B cell (primary cell): ENCODE results near the gene ATAD5. TPM values are rescaled to one million over a fixed set of nuclear protein-coding genes. Genes with fewer than 3 reads are reported as not detected.
A peak's percentile ranks its signal among the peaks of the same experiment; 100 is the strongest.

Source experiments
- ATAC-seq: fragments of 200-7000 bp; cut with Tn5 transposase; one replicate; pipeline ENCODE4 v1.10.0; 2021; ENCODE audit warnings: low read depth, mild to moderate bottlenecking, moderate number of reproducible peaks, moderate library complexity
- CTCF ChIA-PET: fragments of 350-600 bp; sonication (Branson Sonifier 250); formaldehyde crosslinking; loops from one replicate; lab custom pipeline; 2021; ENCODE audit warnings: antibody characterized with exemption, inconsistent platforms; lab: Charles Lee
- POLR2A ChIA-PET: fragments of 350-600 bp; sonication (Branson Sonifier 250); formaldehyde crosslinking; loops from one replicate; lab custom pipeline; 2021; ENCODE audit warnings: antibody characterized with exemption; lab: Charles Lee
- DNase-seq: peaks from one replicate; pipeline ENCODE4 v3.0.0; 2013
- H2AFZ ChIP-seq: 2 replicates; pipeline ENCODE4 v1.6.1; 2012; ENCODE audit warnings: mild to moderate bottlenecking, low read depth, low read length; ENCODE audit not compliant: insufficient read depth, poor library complexity, severe bottlenecking
- H3K27ac ChIP-seq, 2 donors: 1 replicate in 1 of 2; 2 replicates in 1 of 2; pipeline ENCODE4 v1.5.1; 2012 to 2013; ENCODE audit warnings: low read length in 2 of 2, mild to moderate bottlenecking in 2 of 2, moderate library complexity in 1 of 2
- H3K27me3 ChIP-seq, 4 experiments: fragments of 200-600 bp in 1 of 4; sonication (generic) in 1 of 4; replicated peaks in 1 of 4; 1 replicate in 2 of 4; 2 replicates in 2 of 4; pipeline versions ENCODE4 v1.6.1 to v1.7.0; 2013 to 2016; ENCODE audit warnings: low read length in 3 of 4, mild to moderate bottlenecking in 2 of 4, mixed read lengths in 1 of 4, moderate library complexity in 1 of 4; ENCODE audit not compliant: insufficient read depth in 4 of 4, control insufficient read depth in 3 of 4; ENCODE audit errors: control extremely low read depth in 1 of 4
- H3K36me3 ChIP-seq, 2 experiments: replicated peaks in 1 of 2; 1 replicate in 1 of 2; 2 replicates in 1 of 2; pipeline versions ENCODE4 v1.6.1 to v1.7.1; 2013; ENCODE audit warnings: low read length in 1 of 2; ENCODE audit not compliant: insufficient read depth in 2 of 2, control insufficient read depth in 1 of 2; ENCODE audit errors: control extremely low read depth in 1 of 2, extremely low read depth in 1 of 2
- H3K4me1 ChIP-seq, 2 donors: fragments of 200-600 bp in 1 of 2; sonication (generic) in 1 of 2; 1 replicate in 1 of 2; 2 replicates in 1 of 2; pipeline versions ENCODE4 v1.5.1 to v1.6.1; 2013 to 2017; ENCODE audit warnings: low read length in 2 of 2; ENCODE audit not compliant: control insufficient read depth in 2 of 2, insufficient read depth in 2 of 2
- H3K4me2 ChIP-seq: replicated peaks from 2 replicates; pipeline ENCODE3; 2012; ENCODE audit warnings: mild to moderate bottlenecking, low read depth, low read length; ENCODE audit not compliant: poor library complexity, severe bottlenecking
- H3K4me3 ChIP-seq, 5 experiments: fragments of 200-600 bp in 1 of 5; sonication (generic) in 1 of 5; 1 replicate in 3 of 5; 2 replicates in 2 of 5; pipeline versions ENCODE4 v1.5.1 to v1.7.0; 2011 to 2016; ENCODE audit warnings: low read length in 4 of 5, mild to moderate bottlenecking in 4 of 5, low read depth in 2 of 5, control low read depth in 1 of 5, moderate library complexity in 1 of 5; ENCODE audit not compliant: insufficient read depth in 1 of 5; ENCODE audit errors: control extremely low read depth in 1 of 5, extremely low read depth in 1 of 5
- H3K79me2 ChIP-seq: fragments of 200-600 bp; sonication (generic); one replicate; pipeline ENCODE4 v1.6.0; 2016; ENCODE audit warnings: low read length; ENCODE audit not compliant: control insufficient read depth, insufficient read depth
- H3K9ac ChIP-seq: fragments of 200-600 bp; sonication (generic); 2 replicates; pipeline ENCODE4 v1.6.1; 2017; ENCODE audit warnings: mild to moderate bottlenecking, low read length, moderate library complexity
- H3K9me3 ChIP-seq, 3 donors: one replicate each; pipeline versions ENCODE4 v1.6.1 to v1.7.1; 2013; ENCODE audit warnings: low read length in 2 of 3; ENCODE audit not compliant: control insufficient read depth in 2 of 3, insufficient read depth in 1 of 3; ENCODE audit errors: control extremely low read depth in 1 of 3
- H4K20me1 ChIP-seq: 2 replicates; pipeline ENCODE4 v1.6.0; 2012; ENCODE audit warnings: mild to moderate bottlenecking, low read length; ENCODE audit not compliant: insufficient read depth, control insufficient read depth, poor library complexity, severe bottlenecking
- H3K27ac Mint-ChIP-seq: one replicate; pipeline ENCODE4 v1.8.0; 2021; ENCODE audit warnings: mixed read lengths
- H3K27me3 Mint-ChIP-seq: one replicate; pipeline ENCODE4 v1.8.0; 2021; ENCODE audit warnings: mixed read lengths
- H3K4me1 Mint-ChIP-seq: one replicate; pipeline ENCODE4 v1.8.0; 2021; ENCODE audit warnings: mixed read lengths
- H3K4me3 Mint-ChIP-seq: one replicate; pipeline ENCODE4 v1.8.0; 2021; ENCODE audit warnings: mixed read lengths
- H3K9me3 Mint-ChIP-seq: one replicate; pipeline ENCODE4 v1.8.0; 2022; ENCODE audit warnings: mixed read lengths; ENCODE audit not compliant: insufficient read depth
- EZH2 ChIP-seq: IDR thresholded peaks from 2 replicates; pipeline ENCODE4 v1.6.1; 2012; ENCODE audit warnings: borderline replicate concordance, low read depth, mild to moderate bottlenecking, moderate library complexity, low read length; ENCODE audit not compliant: insufficient read depth, poor library complexity, severe bottlenecking
- WGBS: methylation state at CpG from one replicate; pipeline ENCODE4 v1.1.5; 2013; ENCODE audit warnings: missing lambda C conversion rate; ENCODE audit not compliant: insufficient coverage; 5-methylcytosine and 5-hydroxymethylcytosine counted together
- intact Hi-C: fragments of 100-400 bp; cut with micrococcal nuclease; formaldehyde crosslinking; loops from one replicate; pipeline ENCODE4 v1.10.0; 2022
- polyA plus RNA-seq: library from polyadenylated mRNA; depleted of rRNA; stranded (reverse); fragments of >200 nt; gene quantifications from 2 replicates; pipeline ENCODE4 v1.2.3, GENCODE V29; 2012
- total RNA-seq, 2 donors: library from RNA; stranded (reverse); fragments of 120-200 nt in 1 of 2; gene quantifications; 1 replicate in 1 of 2; 2 replicates in 1 of 2; pipeline versions ENCODE4 v1.2.3 to v1.2.4, GENCODE V29; 2013 to 2022
- TF ChIP-seq, protein P1 (sequence below): fragments of 200-600 bp; IDR thresholded peaks from one replicate; pipeline ENCODE4 v1.8.0; 2022; ENCODE audit warnings: antibody characterized with exemption, mild to moderate bottlenecking

The ATAD5 gene
- total and polyA plus RNA-seq, 2 donors (not counting 1 experiment from before 2014, with no cell fraction given): 1.2 to 7.3 TPM

DNA sequence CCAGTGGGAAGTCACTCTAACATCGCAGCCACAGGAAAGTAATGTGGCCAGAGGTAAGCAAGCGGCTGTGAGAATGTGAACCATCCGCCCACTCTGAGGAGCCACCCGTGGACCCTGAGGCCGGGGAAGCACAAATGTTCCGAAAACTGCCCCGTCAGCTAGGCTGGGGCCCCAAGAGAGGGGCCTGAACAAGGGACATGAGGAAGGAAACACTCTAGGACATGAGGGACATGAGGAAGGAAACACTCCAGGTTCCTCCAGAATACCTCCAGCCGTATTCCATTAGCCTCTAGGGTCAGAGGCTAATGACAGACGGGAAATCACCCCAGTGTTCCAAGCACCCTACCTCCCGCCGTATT lies 74.0 kb downstream of the ATAD5 start:
- no peaks in the 10 kb centered on the region for H3K27me3 Mint-ChIP-seq
- peaks cover 36% of the 10 kb centered on the region for H3K4me1 Mint-ChIP-seq
- H4K20me1 ChIP-seq: peaks cover 5% of the 10 kb centered on the region
- WGBS: 2% methylated on average over 9 of the region's 11 CpGs
- ATAC-seq: peak; percentile 10
- H3K27me3 ChIP-seq: no peaks in the 10 kb centered on the region
- H3K9ac ChIP-seq: peak overlapping the region; percentile 96
- H3K4me1 ChIP-seq: peaks cover 21 to 33% of the 10 kb centered on the region in 2 donors
- H3K79me2 ChIP-seq: peaks cover 47% of the 10 kb centered on the region
- CTCF ChIA-PET: interaction anchor here (0.9 kb wide), 1 partner anchor 308 kb away, joined by 3 read pairs; no protein-coding TSS in a partner anchor
- H3K27ac Mint-ChIP-seq: peak overlapping the region; percentile 92
- no peak for DNase-seq
- H3K9me3 ChIP-seq: peaks cover 0 to 1% (median 0%) of the 10 kb centered on the region in 3 donors
- peaks cover 7 to 11% of the 10 kb centered on the region in 2 experiments for H3K36me3 ChIP-seq
- H3K4me3 ChIP-seq: peak overlapping the region; percentile 67 to 92 (median 88)
- intact Hi-C loops: loop anchor here (1.0 to 2.0 kb wide), 4 partner anchors 53 to 104 kb away; partner anchors contain the start of gene RNF135
- H3K27ac ChIP-seq: peak overlapping the region; percentile 78 to 88
- H3K9me3 Mint-ChIP-seq: no peaks in the 10 kb centered on the region
- peak overlapping the region; percentile 99 for H2AFZ ChIP-seq
- peak overlapping the region; percentile 93 for H3K4me2 ChIP-seq
- TF ChIP-seq EZH2: no peak
- TF ChIP-seq, protein P1, sequence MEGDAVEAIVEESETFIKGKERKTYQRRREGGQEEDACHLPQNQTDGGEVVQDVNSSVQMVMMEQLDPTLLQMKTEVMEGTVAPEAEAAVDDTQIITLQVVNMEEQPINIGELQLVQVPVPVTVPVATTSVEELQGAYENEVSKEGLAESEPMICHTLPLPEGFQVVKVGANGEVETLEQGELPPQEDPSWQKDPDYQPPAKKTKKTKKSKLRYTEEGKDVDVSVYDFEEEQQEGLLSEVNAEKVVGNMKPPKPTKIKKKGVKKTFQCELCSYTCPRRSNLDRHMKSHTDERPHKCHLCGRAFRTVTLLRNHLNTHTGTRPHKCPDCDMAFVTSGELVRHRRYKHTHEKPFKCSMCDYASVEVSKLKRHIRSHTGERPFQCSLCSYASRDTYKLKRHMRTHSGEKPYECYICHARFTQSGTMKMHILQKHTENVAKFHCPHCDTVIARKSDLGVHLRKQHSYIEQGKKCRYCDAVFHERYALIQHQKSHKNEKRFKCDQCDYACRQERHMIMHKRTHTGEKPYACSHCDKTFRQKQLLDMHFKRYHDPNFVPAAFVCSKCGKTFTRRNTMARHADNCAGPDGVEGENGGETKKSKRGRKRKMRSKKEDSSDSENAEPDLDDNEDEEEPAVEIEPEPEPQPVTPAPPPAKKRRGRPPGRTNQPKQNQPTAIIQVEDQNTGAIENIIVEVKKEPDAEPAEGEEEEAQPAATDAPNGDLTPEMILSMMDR: no peak
- peak overlapping the region; percentile 95 for H3K4me3 Mint-ChIP-seq
- POLR2A ChIA-PET: interaction anchor here (0.7 kb wide), 2 partner anchors 16 to 66 kb away, joined by 4 to 5 read pairs; no protein-coding TSS in a partner anchor
